ENCODE measurements around the gene ARHGAP33. TPM values are rescaled to one million over a fixed set of nuclear protein-coding genes. Genes with fewer than 3 reads are reported as not detected.

The ARHGAP33 gene
- total RNA-seq, 4 donors from 2014 or later = 20.6 to 42.7 (median 31.7) TPM

DNA sequence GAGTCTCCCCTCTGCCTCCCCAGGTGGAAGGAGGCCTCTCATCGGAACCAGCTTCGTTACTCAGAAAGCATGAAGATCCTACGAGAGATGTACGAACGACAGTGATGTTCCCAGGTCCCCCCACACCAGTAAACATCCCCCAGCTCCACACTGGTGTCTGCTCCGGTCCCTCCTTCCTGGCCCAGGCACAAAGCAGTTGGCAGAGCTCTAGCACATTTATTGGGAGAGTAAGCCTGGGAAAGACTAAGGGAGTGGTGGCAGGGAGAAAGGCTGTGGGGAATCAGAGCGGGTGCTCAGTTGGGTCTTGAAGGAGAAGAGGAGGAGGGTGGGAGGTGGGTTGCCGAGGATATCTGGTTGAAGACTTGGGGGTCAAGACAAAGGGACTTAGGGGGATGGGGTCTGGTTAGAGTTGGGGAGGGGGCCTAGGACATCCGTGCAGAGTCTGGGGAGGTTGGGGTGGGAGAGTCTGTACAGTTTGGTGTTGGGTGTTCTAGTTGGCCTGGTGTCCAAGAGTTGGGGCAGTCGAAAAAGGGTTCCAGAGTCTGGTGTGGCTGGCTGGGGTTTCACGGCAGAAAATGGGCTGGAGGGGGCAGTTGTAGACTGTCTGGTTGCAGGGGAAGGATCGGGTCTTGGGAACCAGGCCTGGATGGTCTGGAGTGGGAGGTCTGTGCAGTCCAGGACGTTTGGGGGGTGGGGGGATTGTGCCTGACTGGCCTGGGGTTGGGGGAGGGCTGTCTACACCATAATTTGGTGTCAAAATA lies 20.8 kb upstream of the ARHGAP33 start:
- DNase-seq (ENCODE audit: low spot score in 2 of 2) = peak in 1 of 2 donors; percentile 63
- no peaks in the 10 kb centered on the region for H3K27me3 ChIP-seq
- H3K4me1 ChIP-seq = peaks cover 51% of the 10 kb centered on the region
- H3K36me3 ChIP-seq = peaks cover 25% of the 10 kb centered on the region
- no peaks in the 10 kb centered on the region for H3K9me3 ChIP-seq
- H3K27ac ChIP-seq = peak overlapping the region; percentile 98
- 84% methylated on average over 13 of the region's 13 CpGs for WGBS
- TF ChIP-seq EP300 (IDR thresholded peaks at IDR 0.05) (no peak), POLR2A (IDR thresholded peaks at IDR 0.05) (no peak), POLR2AphosphoS5 (IDR thresholded peaks at IDR 0.05) (no peak), CTCF (IDR thresholded peaks at IDR 0.05) (no peak)
- H3K4me3 ChIP-seq = peak overlapping the region; percentile 94

GRCh38 chr19:35755131-35755549 lies 20.2 kb upstream of the ARHGAP33 start:
- 45% methylated on average over 11 of the region's 17 CpGs for WGBS
- Histone ChIP-seq H3K4me1 (peaks cover 50% of the 10 kb centered on the region), H3K27ac (peak overlapping the region; percentile 98), H3K36me3 (peaks cover 25% of the 10 kb centered on the region), H3K4me3 (peak overlapping the region; percentile 94), H3K9me3 (no peaks in the 10 kb centered on the region), H3K27me3 (no peaks in the 10 kb centered on the region)
- TF ChIP-seq POLR2A (IDR thresholded peaks at IDR 0.05) = no peak
- TF ChIP-seq POLR2AphosphoS5 (IDR thresholded peaks at IDR 0.05) = no peak
- TF ChIP-seq CTCF (IDR thresholded peaks at IDR 0.05) = no peak
- no peak for TF ChIP-seq EP300 (IDR thresholded peaks at IDR 0.05)
- DNase-seq (ENCODE audit: low spot score in 2 of 2) = peak in 1 of 2 donors; percentile 90

DNA sequence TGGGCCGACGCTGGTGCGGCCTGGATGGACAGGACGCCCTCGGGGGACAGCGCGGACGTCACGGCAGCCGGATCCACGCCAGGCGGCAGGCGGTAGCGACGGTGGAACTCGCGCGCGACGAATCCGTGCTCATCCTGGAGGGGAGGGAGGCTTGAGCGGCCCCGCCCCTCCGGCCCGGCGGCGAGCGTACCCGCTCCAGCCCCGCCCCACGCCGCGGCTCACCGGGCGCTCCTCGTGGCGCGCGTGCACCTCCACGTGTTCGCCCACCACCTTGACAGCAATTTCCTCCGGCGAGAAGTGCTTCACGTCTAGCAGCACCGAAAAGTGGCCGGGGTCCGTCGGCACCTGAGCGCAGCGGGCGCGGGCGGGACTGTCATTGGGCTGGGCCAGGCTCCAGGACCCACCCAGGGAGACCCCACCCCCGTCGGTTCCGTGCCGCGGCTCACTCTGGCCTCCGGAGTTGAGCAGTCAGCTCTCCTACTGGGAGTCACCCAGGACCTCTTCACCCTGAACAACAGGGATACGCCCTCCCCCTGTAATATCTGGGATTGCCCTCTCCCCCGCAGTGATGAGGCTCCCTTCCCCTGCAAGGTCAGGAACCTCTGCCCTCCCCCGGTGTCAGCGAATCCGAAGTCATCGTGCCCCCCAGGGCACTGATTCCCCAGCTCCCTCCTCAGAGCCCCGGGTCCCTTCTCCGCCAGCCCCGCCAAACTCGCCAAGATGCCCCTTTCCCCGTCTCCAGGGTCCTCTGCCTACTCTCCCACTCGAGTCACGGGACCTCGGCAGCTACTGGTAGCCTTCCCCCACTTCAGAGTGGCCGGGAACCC lies 19.6 kb upstream of the ARHGAP33 start:
- H3K27me3 ChIP-seq = no peaks in the 10 kb centered on the region
- H3K9me3 ChIP-seq = no peaks in the 10 kb centered on the region
- H3K27ac ChIP-seq = peak overlapping the region; percentile 98
- H3K4me3 ChIP-seq = peak overlapping the region; percentile 94
- WGBS = 27% methylated on average over 18 of the region's 74 CpGs
- peak; percentile 91 to 93 for DNase-seq (ENCODE audit: low spot score in 2 of 2)
- TF ChIP-seq POLR2AphosphoS5 (IDR thresholded peaks at IDR 0.05) (peak in 1 of 3 donors; percentile 18), POLR2A (IDR thresholded peaks at IDR 0.05) (peak in 1 of 2 donors; percentile 5), CTCF (IDR thresholded peaks at IDR 0.05) (no peak), EP300 (IDR thresholded peaks at IDR 0.05) (peak; percentile 51)
- peaks cover 25% of the 10 kb centered on the region for H3K36me3 ChIP-seq
- H3K4me1 ChIP-seq = peaks cover 50% of the 10 kb centered on the region

- TF ChIP-seq POLR2AphosphoS5 (IDR thresholded peaks at IDR 0.05) (no peak), POLR2A (IDR thresholded peaks at IDR 0.05) (peak in 1 of 2 donors; percentile 62)
- H3K4me1 ChIP-seq = peaks cover 50% of the 10 kb centered on the region
- H3K27me3 ChIP-seq = no peaks in the 10 kb centered on the region
- peak in 1 of 2 donors; percentile 81 for DNase-seq (ENCODE audit: low spot score in 2 of 2)
- 14% methylated on average over 18 of the region's 52 CpGs for WGBS
- H3K9me3 ChIP-seq = no peaks in the 10 kb centered on the region
- peaks cover 26% of the 10 kb centered on the region for H3K36me3 ChIP-seq
- H3K4me3 ChIP-seq = peak within 1 kb of the TSS; percentile 94
- peak within 1 kb of the TSS; percentile 98 for H3K27ac ChIP-seq
Measured at GRCh38 chr19:35756377-35757230, 18.8 kb upstream of the ARHGAP33 start, which contains the start of gene HSPB6. Gene HSPB6 (minus strand): TSS chr19:35757029. CDS start chr19:35757008, 21 bp downstream.

GRCh38 chr19:35757231-35757748 lies 18.1 kb upstream of the ARHGAP33 start:
- 3% methylated on average over 12 of the region's 19 CpGs for WGBS
- TF ChIP-seq POLR2A (IDR thresholded peaks at IDR 0.05) (no peak), POLR2AphosphoS5 (IDR thresholded peaks at IDR 0.05) (peak in 1 of 3 donors; percentile 8), CTCF (IDR thresholded peaks at IDR 0.05) (no peak), EP300 (IDR thresholded peaks at IDR 0.05) (peak; percentile 59)
- H3K4me3 ChIP-seq = peak overlapping the region; percentile 94
- H3K36me3 ChIP-seq = peaks cover 28% of the 10 kb centered on the region
- H3K27ac ChIP-seq = peak overlapping the region; percentile 98
- H3K9me3 ChIP-seq = no peaks in the 10 kb centered on the region
- DNase-seq (ENCODE audit: low spot score in 2 of 2) = peak; percentile 90
- H3K4me1 ChIP-seq = peaks cover 50% of the 10 kb centered on the region
- H3K27me3 ChIP-seq = no peaks in the 10 kb centered on the region

Measured in suprapubic skin (tissue), 4 donors.